ENCODE results near the gene RNF125. TPM values are rescaled to one million over a fixed set of nuclear protein-coding genes. Genes with fewer than 3 reads are reported as not detected.

RNF125 gene
- total and polyA plus RNA-seq, 4 donors = 1.4 to 9.2 (median 3.3) TPM

DNA sequence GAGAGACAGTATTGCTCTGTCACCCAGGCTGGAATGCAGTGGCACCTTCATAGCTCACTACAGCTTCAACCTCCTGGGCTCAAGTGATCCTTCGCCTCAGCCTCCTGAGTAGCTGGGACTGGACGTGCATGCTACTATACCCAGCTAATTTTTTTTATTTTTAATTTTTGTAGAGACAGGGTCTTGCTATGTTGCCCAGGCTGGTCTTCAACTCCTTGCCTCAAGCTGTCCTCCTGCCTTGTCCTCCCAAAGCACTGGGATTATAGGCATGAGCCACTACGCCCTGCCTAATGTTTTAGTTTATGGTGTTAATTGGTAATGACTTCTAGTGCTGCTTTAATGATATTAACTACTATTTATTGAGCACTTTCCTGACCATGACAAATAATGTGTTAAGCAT is 91.4 kb downstream of the RNF125 start:
- Histone ChIP-seq H3K4me1 (ENCODE audit: control insufficient read depth in 5 of 5, insufficient read depth in 5 of 5, low read length in 5 of 5) (peaks cover 0 to 7% (median 0%) of the 10 kb centered on the region in 5 donors), H3K27me3 (ENCODE audit: control insufficient read depth in 3 of 3, insufficient read depth in 3 of 3, low read length in 2 of 3) (no peaks in the 10 kb centered on the region), H3K27ac (ENCODE audit: low read depth in 1 of 2, low read length in 1 of 2) (no peak overlapping the region), H3K4me3 (no peak overlapping the region), H3K36me3 (ENCODE audit: control insufficient read depth in 4 of 4, insufficient read depth in 4 of 4, low read length in 4 of 4) (peaks cover 2 to 10% (median 6%) of the 10 kb centered on the region in 4 donors), H3K9me3 (ENCODE audit: control insufficient read depth in 4 of 4, insufficient read depth in 3 of 4, low read length in 3 of 4) (no peaks in the 10 kb centered on the region), H3K9ac (ENCODE audit: insufficient read depth in 1 of 2, low read length in 2 of 2) (no peak overlapping the region)
- DNase-seq (no peak), ATAC-seq (ENCODE audit: insufficient read depth, low FRiP score) (no peak)
- TF ChIP-seq, protein P1, sequence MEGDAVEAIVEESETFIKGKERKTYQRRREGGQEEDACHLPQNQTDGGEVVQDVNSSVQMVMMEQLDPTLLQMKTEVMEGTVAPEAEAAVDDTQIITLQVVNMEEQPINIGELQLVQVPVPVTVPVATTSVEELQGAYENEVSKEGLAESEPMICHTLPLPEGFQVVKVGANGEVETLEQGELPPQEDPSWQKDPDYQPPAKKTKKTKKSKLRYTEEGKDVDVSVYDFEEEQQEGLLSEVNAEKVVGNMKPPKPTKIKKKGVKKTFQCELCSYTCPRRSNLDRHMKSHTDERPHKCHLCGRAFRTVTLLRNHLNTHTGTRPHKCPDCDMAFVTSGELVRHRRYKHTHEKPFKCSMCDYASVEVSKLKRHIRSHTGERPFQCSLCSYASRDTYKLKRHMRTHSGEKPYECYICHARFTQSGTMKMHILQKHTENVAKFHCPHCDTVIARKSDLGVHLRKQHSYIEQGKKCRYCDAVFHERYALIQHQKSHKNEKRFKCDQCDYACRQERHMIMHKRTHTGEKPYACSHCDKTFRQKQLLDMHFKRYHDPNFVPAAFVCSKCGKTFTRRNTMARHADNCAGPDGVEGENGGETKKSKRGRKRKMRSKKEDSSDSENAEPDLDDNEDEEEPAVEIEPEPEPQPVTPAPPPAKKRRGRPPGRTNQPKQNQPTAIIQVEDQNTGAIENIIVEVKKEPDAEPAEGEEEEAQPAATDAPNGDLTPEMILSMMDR (IDR thresholded peaks at IDR 0.05; ENCODE audit: control extremely low read depth, extremely low read depth) = no peak
- WGBS, 2 donors = 96 to 99% methylated on average over 3 of the region's 3 CpGs

DNA sequence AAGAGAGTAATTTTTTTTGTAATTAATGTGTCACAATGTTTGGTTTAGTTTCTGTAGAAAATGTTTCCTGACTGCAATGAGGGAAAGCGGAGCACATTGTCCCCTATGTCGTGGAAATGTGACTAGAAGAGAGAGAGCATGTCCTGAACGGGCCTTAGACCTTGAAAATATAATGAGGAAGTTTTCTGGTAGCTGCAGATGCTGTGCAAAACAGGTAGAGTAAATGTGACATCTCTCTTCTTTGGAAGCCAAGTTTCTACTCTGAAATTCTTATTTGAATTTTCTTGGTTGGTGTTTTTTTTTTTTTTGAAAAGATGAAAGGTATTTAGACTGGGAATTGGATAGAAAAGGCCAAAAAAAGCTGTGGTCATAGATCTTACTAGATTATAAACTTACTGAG is 93.1 kb downstream of the RNF125 start:
- no peak for DNase-seq
- H3K4me1 ChIP-seq (ENCODE audit: control insufficient read depth in 5 of 5, insufficient read depth in 5 of 5, low read length in 5 of 5) = peaks cover 0 to 7% (median 0%) of the 10 kb centered on the region in 5 donors
- WGBS, 2 donors = 50 to 67% methylated on average over 3 of the region's 3 CpGs
- no peak overlapping the region for H3K4me3 ChIP-seq
- no peak overlapping the region for H3K9ac ChIP-seq (ENCODE audit: insufficient read depth in 1 of 2, low read length in 2 of 2)
- no peak overlapping the region for H3K27ac ChIP-seq (ENCODE audit: low read depth in 1 of 2, low read length in 1 of 2)
- no peaks in the 10 kb centered on the region for H3K9me3 ChIP-seq (ENCODE audit: control insufficient read depth in 4 of 4, insufficient read depth in 3 of 4, low read length in 3 of 4)
- peaks cover 0 to 17% (median 11%) of the 10 kb centered on the region in 4 donors for H3K36me3 ChIP-seq (ENCODE audit: control insufficient read depth in 4 of 4, insufficient read depth in 4 of 4, low read length in 4 of 4)
- TF ChIP-seq, protein P1 (IDR thresholded peaks at IDR 0.05; ENCODE audit: control extremely low read depth, extremely low read depth) = no peak
- no peaks in the 10 kb centered on the region for H3K27me3 ChIP-seq (ENCODE audit: control insufficient read depth in 3 of 3, insufficient read depth in 3 of 3, low read length in 2 of 3)
- no peak for ATAC-seq (ENCODE audit: insufficient read depth, low FRiP score)

DNA sequence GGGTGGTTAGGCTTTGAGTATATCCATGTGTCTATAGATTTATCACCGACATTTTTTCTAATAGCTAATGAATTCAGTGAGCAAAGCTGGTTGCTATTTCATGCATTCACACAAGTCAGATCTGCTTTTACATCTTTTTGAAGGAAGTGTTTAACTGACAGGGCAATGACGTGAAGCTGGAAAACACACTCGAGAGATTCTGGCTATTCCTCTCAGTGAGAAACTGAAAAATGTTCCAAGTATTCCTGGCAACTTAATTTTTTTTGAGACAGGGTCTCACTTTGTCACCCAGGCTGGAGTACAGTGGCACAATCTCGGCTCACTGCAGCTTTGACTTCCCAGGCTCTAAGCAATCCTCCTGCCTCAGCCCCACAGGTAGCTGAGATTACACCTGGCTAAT is 94.2 kb downstream of the RNF125 start:
- H3K4me3 ChIP-seq = no peak overlapping the region
- H3K9me3 ChIP-seq (ENCODE audit: control insufficient read depth in 4 of 4, insufficient read depth in 3 of 4, low read length in 3 of 4) = no peaks in the 10 kb centered on the region
- DNase-seq (no peak), ATAC-seq (ENCODE audit: insufficient read depth, low FRiP score) (no peak)
- H3K27ac ChIP-seq (ENCODE audit: low read depth in 1 of 2, low read length in 1 of 2) = no peak overlapping the region
- no peaks in the 10 kb centered on the region for H3K27me3 ChIP-seq (ENCODE audit: control insufficient read depth in 3 of 3, insufficient read depth in 3 of 3, low read length in 2 of 3)
- peaks cover 0 to 7% (median 0%) of the 10 kb centered on the region in 5 donors for H3K4me1 ChIP-seq (ENCODE audit: control insufficient read depth in 5 of 5, insufficient read depth in 5 of 5, low read length in 5 of 5)
- peaks cover 0 to 17% (median 11%) of the 10 kb centered on the region in 4 donors for H3K36me3 ChIP-seq (ENCODE audit: control insufficient read depth in 4 of 4, insufficient read depth in 4 of 4, low read length in 4 of 4)
- 83 to 92% methylated on average over 4 of the region's 4 CpGs for WGBS, 2 donors
- TF ChIP-seq, protein P1 (IDR thresholded peaks at IDR 0.05; ENCODE audit: control extremely low read depth, extremely low read depth) = no peak
- no peak overlapping the region for H3K9ac ChIP-seq (ENCODE audit: insufficient read depth in 1 of 2, low read length in 2 of 2)

Measured in lung (tissue), 12 donors.